ENCODE measurements around the gene UBE2E2.

Gene UBE2E2

GRCh38 chr3:23259515-23259914 lies 56.4 kb downstream of the UBE2E2 start:
- no peak overlapping the region for H3K9ac ChIP-seq (ENCODE audit: low read depth, low read length, poor library complexity)
- no peak for DNase-seq (ENCODE audit: low spot score)
- H3K23ac ChIP-seq (ENCODE audit: low read depth, low read length, poor library complexity) = no peak overlapping the region

GRCh38 chr3:23262766-23263165 lies 59.6 kb downstream of the UBE2E2 start:
- Histone ChIP-seq H3K27me3 (ENCODE audit: control insufficient read depth in 3 of 3, insufficient read depth in 3 of 3, low read depth in 1 of 3, low read length in 3 of 3) (no peaks in the 10 kb centered on the region), H3K18ac (ENCODE audit: low read length) (no peak overlapping the region), H2BK12ac (ENCODE audit: low read length) (no peak overlapping the region), H3K36me3 (replicated peaks in 1 of 2; ENCODE audit: control insufficient read depth in 2 of 2, insufficient read depth in 2 of 2, low read length in 2 of 2) (no peaks in the 10 kb centered on the region), H2BK15ac (ENCODE audit: low read length) (no peak overlapping the region), H3K14ac (ENCODE audit: low read length) (no peak overlapping the region), H2AK5ac (ENCODE audit: low read depth, low read length) (no peak overlapping the region), H3K79me1 (ENCODE audit: low read depth, low read length) (peaks cover 3% of the 10 kb centered on the region), H3K4me2 (ENCODE audit: insufficient read depth, low read length, poor library complexity, severe bottlenecking) (no peak overlapping the region), H3K9me3 (replicated peaks in 1 of 2; ENCODE audit: control insufficient read depth in 2 of 2, insufficient read depth in 1 of 2, low read depth in 1 of 2, low read length in 2 of 2) (peaks cover 2% of the 10 kb centered on the region in 2 donors), H3K23ac (ENCODE audit: low read depth, low read length, poor library complexity) (no peak overlapping the region), H3K27ac (replicated peaks; ENCODE audit: low read length) (no peak overlapping the region), H2BK5ac (ENCODE audit: low read length) (no peak overlapping the region), H3K4me1 (ENCODE audit: control insufficient read depth in 2 of 2, insufficient read depth in 1 of 2, low read depth in 1 of 2, low read length in 2 of 2) (no peaks in the 10 kb centered on the region), H2BK120ac (ENCODE audit: low read depth, low read length) (no peak overlapping the region), H3K4ac (ENCODE audit: low read length) (no peak overlapping the region), H4K91ac (ENCODE audit: low read depth, low read length, poor library complexity) (no peak overlapping the region), H2AFZ (ENCODE audit: low read length) (no peak overlapping the region), H3K9ac (ENCODE audit: low read depth, low read length, poor library complexity) (no peak overlapping the region), H4K8ac (ENCODE audit: low read depth, low read length) (no peak overlapping the region), H3K4me3 (ENCODE audit: low read length in 2 of 2) (no peak overlapping the region)
- WGBS, 2 donors (ENCODE audit: extremely low coverage in 2 of 2, insufficient read length in 2 of 2, insufficient replicate concordance in 1 of 2) = no CpG with 5 or more reads among the region's 1 CpG
- no peak for DNase-seq (ENCODE audit: low spot score)

More at GRCh38 chr3:23259515-23259914, 56.4 kb downstream of the UBE2E2 start:
- H2AK5ac ChIP-seq (ENCODE audit: low read depth, low read length) = no peak overlapping the region
- no peaks in the 10 kb centered on the region for H3K36me3 ChIP-seq (replicated peaks in 1 of 2; ENCODE audit: control insufficient read depth in 2 of 2, insufficient read depth in 2 of 2, low read length in 2 of 2)
- H3K18ac ChIP-seq (ENCODE audit: low read length) = no peak overlapping the region
- H4K8ac ChIP-seq (ENCODE audit: low read depth, low read length) = no peak overlapping the region
- no peaks in the 10 kb centered on the region for H3K4me1 ChIP-seq (ENCODE audit: control insufficient read depth in 2 of 2, insufficient read depth in 1 of 2, low read depth in 1 of 2, low read length in 2 of 2)
- H4K91ac ChIP-seq (ENCODE audit: low read depth, low read length, poor library complexity) = no peak overlapping the region
- peaks cover 3% of the 10 kb centered on the region for H3K79me1 ChIP-seq (ENCODE audit: low read depth, low read length)
- no peak overlapping the region for H2AFZ ChIP-seq (ENCODE audit: low read length)
- H3K4me2 ChIP-seq (ENCODE audit: insufficient read depth, low read length, poor library complexity, severe bottlenecking) = no peak overlapping the region
- no peak overlapping the region for H3K27ac ChIP-seq (replicated peaks; ENCODE audit: low read length)
- WGBS, 2 donors (ENCODE audit: extremely low coverage in 2 of 2, insufficient read length in 2 of 2, insufficient replicate concordance in 1 of 2) = no CpG with 5 or more reads among the region's 2 CpGs
- no peaks in the 10 kb centered on the region for H3K27me3 ChIP-seq (ENCODE audit: control insufficient read depth in 3 of 3, insufficient read depth in 3 of 3, low read depth in 1 of 3, low read length in 3 of 3)
- H2BK5ac ChIP-seq (ENCODE audit: low read length) = no peak overlapping the region
- no peak overlapping the region for H3K4me3 ChIP-seq (ENCODE audit: low read length in 2 of 2)
- H2BK120ac ChIP-seq (ENCODE audit: low read depth, low read length) = no peak overlapping the region
- H3K14ac ChIP-seq (ENCODE audit: low read length) = no peak overlapping the region
- no peak overlapping the region for H2BK12ac ChIP-seq (ENCODE audit: low read length)
- no peak overlapping the region for H2BK15ac ChIP-seq (ENCODE audit: low read length)
- peaks cover 0 to 2% of the 10 kb centered on the region in 2 donors for H3K9me3 ChIP-seq (replicated peaks in 1 of 2; ENCODE audit: control insufficient read depth in 2 of 2, insufficient read depth in 1 of 2, low read depth in 1 of 2, low read length in 2 of 2)
- H3K4ac ChIP-seq (ENCODE audit: low read length) = no peak overlapping the region

DNA sequence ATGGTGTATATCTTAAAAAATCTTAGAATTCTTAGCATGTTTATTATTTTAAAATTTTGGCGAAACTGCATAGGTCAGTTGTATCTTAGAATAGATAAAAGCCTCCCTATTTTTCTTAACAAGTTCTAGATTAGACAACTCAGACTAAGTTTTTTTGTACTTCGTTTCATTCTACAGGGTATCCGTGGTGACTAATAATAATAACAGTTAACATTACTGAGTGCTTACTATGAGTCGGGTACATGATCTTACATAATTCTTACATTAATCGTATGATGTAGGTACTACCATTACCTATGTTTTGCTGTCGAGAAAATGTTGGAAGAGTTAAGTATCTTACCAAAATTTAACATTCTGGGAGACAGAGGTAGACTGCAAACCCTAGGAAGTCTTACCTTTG lies 60.7 kb downstream of the UBE2E2 start:
- no peak overlapping the region for H3K14ac ChIP-seq (ENCODE audit: low read length)
- H3K4me1 ChIP-seq (ENCODE audit: control insufficient read depth in 2 of 2, insufficient read depth in 1 of 2, low read depth in 1 of 2, low read length in 2 of 2) = no peaks in the 10 kb centered on the region
- H2AK5ac ChIP-seq (ENCODE audit: low read depth, low read length) = no peak overlapping the region
- no peak overlapping the region for H2BK120ac ChIP-seq (ENCODE audit: low read depth, low read length)
- no peaks in the 10 kb centered on the region for H3K36me3 ChIP-seq (replicated peaks in 1 of 2; ENCODE audit: control insufficient read depth in 2 of 2, insufficient read depth in 2 of 2, low read length in 2 of 2)
- H4K91ac ChIP-seq (ENCODE audit: low read depth, low read length, poor library complexity) = no peak overlapping the region
- no peak overlapping the region for H2BK12ac ChIP-seq (ENCODE audit: low read length)
- peaks cover 3% of the 10 kb centered on the region for H3K79me1 ChIP-seq (ENCODE audit: low read depth, low read length)
- no peak overlapping the region for H3K23ac ChIP-seq (ENCODE audit: low read depth, low read length, poor library complexity)
- no peak overlapping the region for H2BK5ac ChIP-seq (ENCODE audit: low read length)
- H3K27me3 ChIP-seq (ENCODE audit: control insufficient read depth in 3 of 3, insufficient read depth in 3 of 3, low read depth in 1 of 3, low read length in 3 of 3) = no peaks in the 10 kb centered on the region
- no peak for DNase-seq (ENCODE audit: low spot score)
- H3K9ac ChIP-seq (ENCODE audit: low read depth, low read length, poor library complexity) = no peak overlapping the region
- H3K18ac ChIP-seq (ENCODE audit: low read length) = no peak overlapping the region
- H3K4me2 ChIP-seq (ENCODE audit: insufficient read depth, low read length, poor library complexity, severe bottlenecking) = no peak overlapping the region
- no peak overlapping the region for H2BK15ac ChIP-seq (ENCODE audit: low read length)
- no CpG with 5 or more reads among the region's 6 CpGs for WGBS, 2 donors (ENCODE audit: extremely low coverage in 2 of 2, insufficient read length in 2 of 2, insufficient replicate concordance in 1 of 2)
- H3K4me3 ChIP-seq (ENCODE audit: low read length in 2 of 2) = no peak overlapping the region
- no peak overlapping the region for H4K8ac ChIP-seq (ENCODE audit: low read depth, low read length)
- no peak overlapping the region for H2AFZ ChIP-seq (ENCODE audit: low read length)
- peaks cover 0 to 2% of the 10 kb centered on the region in 2 donors for H3K9me3 ChIP-seq (replicated peaks in 1 of 2; ENCODE audit: control insufficient read depth in 2 of 2, insufficient read depth in 1 of 2, low read depth in 1 of 2, low read length in 2 of 2)
- no peak overlapping the region for H3K4ac ChIP-seq (ENCODE audit: low read length)
- no peak overlapping the region for H3K27ac ChIP-seq (replicated peaks; ENCODE audit: low read length)

DNA sequence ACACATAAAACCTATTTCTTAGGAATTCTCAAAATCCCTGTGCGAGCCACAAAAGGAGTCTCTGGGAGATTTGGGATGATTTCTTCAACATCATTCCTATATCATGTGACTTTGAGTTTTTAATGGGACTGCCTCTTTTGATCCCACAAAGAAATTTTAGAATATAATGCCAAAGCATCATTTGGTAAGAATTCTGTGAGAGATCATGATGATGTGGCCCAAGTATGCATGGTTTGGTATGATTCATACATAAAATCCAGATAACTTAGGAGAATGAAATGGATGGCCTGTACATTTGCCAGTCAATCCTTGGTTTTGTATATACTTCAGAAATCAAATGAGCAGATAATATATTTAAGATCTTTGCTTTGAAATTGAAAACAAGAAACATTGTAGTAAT lies 61.3 kb downstream of the UBE2E2 start:
- H3K4ac ChIP-seq (ENCODE audit: low read length) = no peak overlapping the region
- H2BK120ac ChIP-seq (ENCODE audit: low read depth, low read length) = no peak overlapping the region
- H3K9me3 ChIP-seq (replicated peaks in 1 of 2; ENCODE audit: control insufficient read depth in 2 of 2, insufficient read depth in 1 of 2, low read depth in 1 of 2, low read length in 2 of 2) = peaks cover 2% of the 10 kb centered on the region in 2 donors
- WGBS, 2 donors (ENCODE audit: extremely low coverage in 2 of 2, insufficient read length in 2 of 2, insufficient replicate concordance in 1 of 2) = no CpG with 5 or more reads among the region's 1 CpG
- no peak for DNase-seq (ENCODE audit: low spot score)
- peaks cover 3% of the 10 kb centered on the region for H3K79me1 ChIP-seq (ENCODE audit: low read depth, low read length)
- no peak overlapping the region for H3K23ac ChIP-seq (ENCODE audit: low read depth, low read length, poor library complexity)
- H3K4me2 ChIP-seq (ENCODE audit: insufficient read depth, low read length, poor library complexity, severe bottlenecking) = no peak overlapping the region
- no peak overlapping the region for H3K9ac ChIP-seq (ENCODE audit: low read depth, low read length, poor library complexity)
- no peak overlapping the region for H3K18ac ChIP-seq (ENCODE audit: low read length)
- H4K91ac ChIP-seq (ENCODE audit: low read depth, low read length, poor library complexity) = no peak overlapping the region
- H2AK5ac ChIP-seq (ENCODE audit: low read depth, low read length) = no peak overlapping the region
- H3K27ac ChIP-seq (replicated peaks; ENCODE audit: low read length) = no peak overlapping the region
- no peak overlapping the region for H4K8ac ChIP-seq (ENCODE audit: low read depth, low read length)
- no peak overlapping the region for H2BK5ac ChIP-seq (ENCODE audit: low read length)
- no peak overlapping the region for H3K14ac ChIP-seq (ENCODE audit: low read length)
- no peak overlapping the region for H2BK15ac ChIP-seq (ENCODE audit: low read length)
- no peak overlapping the region for H3K4me3 ChIP-seq (ENCODE audit: low read length in 2 of 2)
- no peaks in the 10 kb centered on the region for H3K4me1 ChIP-seq (ENCODE audit: control insufficient read depth in 2 of 2, insufficient read depth in 1 of 2, low read depth in 1 of 2, low read length in 2 of 2)
- H3K27me3 ChIP-seq (ENCODE audit: control insufficient read depth in 3 of 3, insufficient read depth in 3 of 3, low read depth in 1 of 3, low read length in 3 of 3) = no peaks in the 10 kb centered on the region
- H2AFZ ChIP-seq (ENCODE audit: low read length) = no peak overlapping the region
- H2BK12ac ChIP-seq (ENCODE audit: low read length) = no peak overlapping the region
- no peaks in the 10 kb centered on the region for H3K36me3 ChIP-seq (replicated peaks in 1 of 2; ENCODE audit: control insufficient read depth in 2 of 2, insufficient read depth in 2 of 2, low read length in 2 of 2)
